Activated CD4-positive, CD25-positive, alpha-beta regulatory T cell (primary cell): ENCODE measurements around the gene SNAPC2.

ENCODE experiments used
- DNase-seq, 4 experiments: peaks; one replicate each; lab custom pipeline; 2025; lab: John Stamatoyannopoulos, UW

Gene SNAPC2, protein sequence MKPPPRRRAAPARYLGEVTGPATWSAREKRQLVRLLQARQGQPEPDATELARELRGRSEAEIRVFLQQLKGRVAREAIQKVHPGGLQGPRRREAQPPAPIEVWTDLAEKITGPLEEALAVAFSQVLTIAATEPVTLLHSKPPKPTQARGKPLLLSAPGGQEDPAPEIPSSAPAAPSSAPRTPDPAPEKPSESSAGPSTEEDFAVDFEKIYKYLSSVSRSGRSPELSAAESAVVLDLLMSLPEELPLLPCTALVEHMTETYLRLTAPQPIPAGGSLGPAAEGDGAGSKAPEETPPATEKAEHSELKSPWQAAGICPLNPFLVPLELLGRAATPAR

DNA sequence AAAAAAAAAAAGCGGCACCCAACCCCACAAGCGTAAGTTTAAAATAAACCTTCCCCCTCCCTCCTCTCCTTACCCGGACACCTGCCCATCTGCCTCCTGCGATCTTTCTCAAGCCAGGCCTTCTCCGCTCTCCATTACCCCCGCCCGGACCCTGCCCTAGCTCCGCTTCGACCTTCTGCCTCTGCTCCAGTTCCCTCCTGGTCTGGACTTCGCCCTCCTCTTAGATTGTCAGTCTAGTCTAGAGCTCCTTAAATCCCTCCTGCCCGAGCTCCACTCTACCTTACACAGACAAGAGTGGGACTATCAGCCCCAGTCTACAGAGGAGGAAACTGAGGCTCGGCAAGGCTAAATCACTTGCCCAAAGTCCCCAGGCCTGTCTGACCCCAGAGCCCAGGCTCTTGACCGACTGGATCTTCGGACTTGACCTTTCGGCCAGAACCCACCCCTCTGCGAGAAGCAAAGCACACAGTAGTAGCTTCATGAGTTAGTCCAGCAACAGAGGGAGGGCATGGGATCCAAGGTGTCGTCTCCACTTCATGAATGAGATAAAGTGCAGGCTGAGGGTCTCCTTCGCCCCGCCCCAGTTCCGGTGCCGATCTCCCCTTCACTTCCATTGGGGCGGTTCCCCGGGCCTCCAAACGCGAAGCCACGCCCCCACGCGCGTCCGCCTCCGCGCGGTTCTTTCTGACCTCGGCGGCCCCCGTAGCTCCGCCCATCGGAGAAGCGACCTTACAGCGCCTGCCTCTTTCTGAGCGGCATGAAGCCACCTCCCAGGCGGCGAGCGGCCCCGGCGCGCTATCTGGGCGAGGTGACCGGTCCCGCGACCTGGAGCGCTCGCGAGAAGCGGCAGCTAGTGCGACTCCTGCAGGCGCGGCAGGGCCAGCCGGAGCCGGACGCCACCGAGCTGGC lies at the start of gene SNAPC2:
Gene SNAPC2, plus strand, starts transcription at position 729 of the 909 bp plus-strand sequence. Its CDS starts 29 bp downstream, at position 758.
- DNase-seq, result peak; percentile 91 to 95 (median 92)

DNA sequence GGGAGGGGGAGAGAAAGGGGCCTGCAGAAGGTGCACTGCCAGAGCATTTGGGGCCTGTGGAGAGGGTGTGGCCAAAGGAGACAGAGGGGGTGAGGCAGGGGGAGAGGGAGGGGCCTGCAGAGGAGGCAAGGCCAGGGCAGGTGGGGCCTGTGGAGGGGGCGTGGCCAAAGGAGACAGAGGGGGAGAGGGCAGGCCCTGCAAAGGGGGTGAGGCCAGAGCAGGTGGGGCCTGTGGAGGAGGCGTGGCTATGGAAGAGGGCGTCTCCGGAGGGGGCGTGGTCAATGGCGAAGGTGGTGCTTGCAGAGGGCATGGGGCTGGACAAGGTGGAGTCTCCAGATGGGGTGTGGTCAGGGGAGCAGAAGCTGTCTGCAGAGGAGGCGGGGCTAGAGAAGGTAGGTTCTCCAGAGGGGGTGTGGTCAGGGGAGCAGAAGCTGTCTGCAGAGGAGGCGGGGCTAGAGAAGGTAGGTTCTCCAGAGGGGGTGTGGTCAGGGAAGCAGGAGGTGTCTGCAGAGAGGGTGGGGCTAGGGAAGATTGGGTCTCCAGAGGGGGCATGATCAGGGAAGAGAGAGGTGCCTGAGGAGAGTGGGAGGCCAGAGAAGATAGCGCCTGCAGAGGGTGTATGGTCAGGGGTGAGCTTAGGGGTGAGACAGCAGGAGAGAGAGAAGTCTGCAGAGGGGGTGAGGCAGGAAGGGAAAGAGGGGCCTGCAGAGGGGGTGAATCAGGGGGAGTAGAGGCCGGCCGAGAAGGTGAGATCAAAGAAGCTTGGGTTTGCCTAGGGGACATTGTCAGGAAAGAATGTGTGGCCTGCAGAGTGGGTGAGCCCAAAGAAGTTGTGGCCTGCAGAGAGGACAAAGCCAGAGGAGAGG lies 49.3 kb upstream of the SNAPC2 start:
- no peak for DNase-seq

DNA sequence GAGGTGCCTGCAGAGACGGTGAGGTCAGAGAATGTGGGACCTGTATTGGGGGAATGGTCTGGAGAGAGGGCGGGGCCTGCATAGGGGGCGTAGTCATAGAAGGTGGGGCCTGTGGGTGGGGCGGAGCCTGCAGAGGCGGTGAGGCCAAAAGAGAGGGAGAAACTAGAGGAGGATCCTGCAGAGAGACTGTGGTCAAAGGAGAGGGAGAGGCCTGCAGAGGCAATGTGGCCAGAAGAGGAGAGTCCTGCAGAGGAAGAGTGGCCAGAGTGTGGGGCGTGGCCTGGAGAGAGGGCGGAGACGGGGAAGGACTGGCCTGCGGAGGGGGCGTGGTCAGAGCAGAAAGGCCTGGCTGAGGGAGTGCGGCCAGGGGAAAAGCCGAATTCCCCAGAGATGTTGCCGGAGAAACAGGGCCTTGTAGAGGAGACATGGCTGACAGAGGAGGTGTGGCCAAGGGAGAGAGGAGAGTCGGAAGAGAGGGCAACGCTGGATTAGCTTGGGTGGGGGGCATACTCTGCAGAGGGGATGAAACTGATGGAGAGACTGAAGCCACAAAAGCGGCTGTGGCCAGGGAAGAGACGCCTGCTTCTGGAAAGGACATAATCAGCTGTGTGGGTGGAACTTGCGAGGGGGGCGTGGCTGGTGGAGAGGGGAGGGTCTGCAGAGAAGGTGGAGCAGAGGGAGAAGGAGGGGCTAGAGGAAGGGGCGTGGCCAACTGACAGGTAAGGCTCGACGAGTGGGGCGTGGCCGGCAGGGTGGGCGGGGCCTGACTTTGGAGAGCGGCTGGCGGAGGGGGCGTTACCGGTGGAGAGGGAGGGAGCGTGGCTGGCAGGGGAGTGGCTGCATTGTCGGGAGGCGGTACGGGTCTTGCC lies 48.5 kb upstream of the SNAPC2 start:
- peak; percentile 43 to 66 (median 58) for DNase-seq

DNA sequence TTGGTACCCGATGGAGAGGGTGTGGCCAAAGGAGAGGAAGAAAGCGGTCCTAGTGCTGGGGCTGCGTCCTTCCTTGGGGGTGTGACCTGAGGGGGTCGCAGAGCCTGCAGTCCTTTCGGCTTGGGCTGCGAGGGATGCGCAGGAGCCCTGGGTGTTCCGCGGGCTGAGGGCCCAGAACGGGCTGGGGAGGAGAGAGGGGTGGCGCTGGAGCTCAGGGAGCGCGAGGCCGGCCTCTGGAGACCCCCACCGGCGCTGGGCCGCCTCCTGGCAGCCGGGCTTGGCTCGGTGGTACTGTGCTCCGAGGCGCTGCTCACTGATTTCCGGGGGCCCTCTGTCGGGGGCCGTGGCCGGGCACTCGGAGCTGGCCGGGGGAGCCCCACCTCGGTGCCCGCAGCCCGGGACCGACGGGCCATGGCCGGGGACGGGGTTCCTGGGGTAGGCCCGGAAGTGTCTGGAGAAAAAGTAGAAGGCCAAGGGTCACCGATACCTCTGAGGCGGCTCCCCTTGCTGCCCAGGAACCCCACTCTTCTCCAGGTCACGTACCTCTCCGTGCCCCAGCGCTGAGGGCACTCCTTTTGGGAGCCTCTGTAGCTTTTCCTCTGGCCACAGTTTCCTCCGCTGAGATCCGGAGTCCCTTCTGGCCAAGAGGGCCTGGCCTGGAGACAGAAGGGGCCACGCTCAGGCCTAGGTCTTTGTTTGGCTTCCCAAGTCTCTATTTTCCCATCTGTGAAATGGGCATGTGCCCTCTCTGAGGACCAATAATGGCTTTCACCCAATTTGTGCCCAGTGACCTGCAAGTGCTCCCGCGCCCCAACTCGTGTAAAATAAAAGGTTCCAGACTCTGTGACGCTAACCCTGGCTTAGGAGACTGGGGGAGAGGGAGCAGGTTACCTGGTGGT lies 47.6 kb upstream of the SNAPC2 start:
- no peak for DNase-seq

DNA sequence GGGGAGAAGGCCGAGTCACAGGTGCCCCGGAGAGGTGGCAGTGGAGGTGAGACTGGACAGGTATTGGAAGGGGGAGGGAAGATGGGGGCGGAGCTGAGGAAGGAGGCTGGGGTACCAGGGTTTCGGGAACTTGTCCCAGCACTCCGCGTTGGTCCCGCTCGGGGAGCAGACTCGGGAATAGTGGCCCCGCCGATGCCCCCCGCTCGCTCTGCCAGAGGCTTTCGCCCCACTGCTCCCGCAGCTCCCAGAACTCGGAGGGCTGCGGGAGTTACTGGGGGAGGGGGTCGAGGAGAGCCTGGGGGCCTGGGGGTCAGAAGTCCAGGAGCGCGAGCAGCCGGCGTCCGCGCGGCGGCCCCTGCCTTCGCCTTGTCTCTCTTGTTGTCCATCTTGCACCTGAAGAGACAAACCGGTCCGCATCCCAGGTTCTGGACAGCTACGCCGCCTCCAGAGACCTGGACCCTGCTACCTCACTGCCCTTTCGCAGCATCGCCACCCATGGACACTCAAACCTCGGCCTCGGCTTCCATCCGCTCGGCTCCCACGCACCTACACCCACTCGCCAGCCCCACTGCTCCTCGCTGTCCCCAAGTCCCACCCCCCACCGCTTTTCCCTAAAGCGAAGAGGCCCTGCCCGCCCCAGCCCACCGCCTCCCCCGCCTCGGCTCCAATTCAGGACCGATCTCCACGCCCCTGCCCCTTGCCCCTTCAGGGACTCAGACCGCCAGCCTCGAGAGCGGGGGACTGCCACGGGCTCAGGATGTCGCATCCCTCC lies 46.6 kb upstream of the SNAPC2 start:
- DNase-seq, result no peak

DNA sequence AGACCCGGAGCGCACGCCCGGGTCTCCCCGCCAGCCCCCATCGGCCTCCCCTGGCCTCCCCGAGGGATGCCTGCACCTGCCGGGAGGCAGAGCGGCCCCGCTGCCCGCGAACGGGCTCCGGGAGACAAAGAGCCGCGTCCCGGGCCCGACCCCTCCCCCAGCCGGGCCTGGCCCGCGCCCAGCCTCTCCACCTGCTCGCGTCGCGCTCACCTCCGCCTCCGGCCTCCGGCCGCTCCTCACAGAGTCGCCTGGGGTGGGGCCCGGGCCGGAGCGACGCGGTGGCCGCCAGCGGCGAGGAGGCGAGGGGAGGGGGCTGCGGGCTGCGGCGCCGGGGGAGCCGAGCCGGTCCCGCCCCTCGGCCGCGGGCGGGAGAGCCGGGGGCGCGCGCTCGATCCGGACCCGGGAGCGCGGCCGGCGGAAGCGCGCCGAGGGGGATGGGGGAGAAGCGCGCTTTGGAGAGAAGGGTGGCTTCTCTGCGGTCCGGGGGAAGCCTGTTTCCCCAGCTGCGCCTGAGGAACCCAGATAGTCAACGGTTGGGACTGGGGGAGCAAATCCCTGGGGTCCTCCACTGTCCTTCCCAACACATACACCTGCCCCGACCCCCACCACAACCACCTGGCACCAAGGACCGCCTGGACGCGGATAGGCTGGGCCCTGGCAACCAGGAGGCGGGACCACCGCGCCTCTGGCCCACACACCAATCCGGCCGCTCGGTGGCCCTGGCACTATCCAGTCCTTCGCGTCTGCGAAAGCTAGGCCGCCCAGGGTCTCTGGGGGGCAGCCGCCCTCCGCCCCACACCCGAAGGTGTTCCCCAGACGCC lies 45.9 kb upstream of the SNAPC2 start, which contains the start of gene PRR36:
Gene PRR36, minus strand, starts transcription at position 315 of the 821 bp plus-strand sequence. CDS start 701 bp downstream, outside the sequence.
- no peak for DNase-seq

DNA sequence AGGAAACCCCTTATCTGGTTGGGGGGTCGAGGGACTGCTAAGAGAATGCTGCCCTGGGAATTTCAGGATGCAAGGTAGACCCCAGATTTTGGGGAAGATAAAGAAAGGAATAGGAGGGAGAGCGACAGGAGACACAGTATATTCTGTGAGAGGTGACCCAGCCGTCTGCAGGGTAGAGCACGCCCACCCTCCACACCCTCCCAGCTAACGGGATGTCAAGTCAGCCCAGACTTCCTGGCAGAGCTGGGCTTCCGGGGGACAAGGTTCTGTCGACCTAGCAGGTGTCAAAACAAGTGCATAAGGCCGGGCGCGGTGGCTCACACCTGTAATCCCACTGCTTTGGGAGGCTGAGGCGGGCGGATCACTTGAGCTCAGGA lies 45.3 kb upstream of the SNAPC2 start:
- no peak for DNase-seq

DNA sequence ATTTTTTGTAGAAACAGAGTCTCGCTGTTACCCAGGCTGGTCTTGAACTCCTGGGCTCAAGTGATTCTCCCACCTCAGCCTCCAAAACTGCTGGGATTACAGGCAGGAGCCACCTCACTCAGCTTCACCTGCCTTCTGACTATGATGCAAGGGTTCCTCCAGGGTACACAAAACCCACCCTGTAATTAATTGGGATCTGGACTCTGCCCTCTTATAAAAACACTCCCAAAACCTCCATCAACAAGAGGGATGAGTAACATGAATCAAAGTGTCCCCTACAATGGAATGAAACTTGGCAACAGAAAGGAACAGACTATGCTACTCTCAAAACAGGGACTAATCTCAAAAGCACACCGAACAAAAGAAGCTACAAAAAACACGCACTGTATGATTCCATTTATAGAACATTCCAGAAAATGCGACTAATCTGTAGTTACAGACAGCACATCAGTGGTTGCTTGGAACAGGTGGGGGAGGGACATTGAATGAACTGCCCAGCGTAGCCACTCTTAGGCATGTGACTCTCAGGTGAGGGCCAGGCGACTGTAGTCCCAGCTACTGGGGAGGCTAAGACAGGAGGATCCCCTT lies 42.8 kb upstream of the SNAPC2 start:
- no peak for DNase-seq

DNA sequence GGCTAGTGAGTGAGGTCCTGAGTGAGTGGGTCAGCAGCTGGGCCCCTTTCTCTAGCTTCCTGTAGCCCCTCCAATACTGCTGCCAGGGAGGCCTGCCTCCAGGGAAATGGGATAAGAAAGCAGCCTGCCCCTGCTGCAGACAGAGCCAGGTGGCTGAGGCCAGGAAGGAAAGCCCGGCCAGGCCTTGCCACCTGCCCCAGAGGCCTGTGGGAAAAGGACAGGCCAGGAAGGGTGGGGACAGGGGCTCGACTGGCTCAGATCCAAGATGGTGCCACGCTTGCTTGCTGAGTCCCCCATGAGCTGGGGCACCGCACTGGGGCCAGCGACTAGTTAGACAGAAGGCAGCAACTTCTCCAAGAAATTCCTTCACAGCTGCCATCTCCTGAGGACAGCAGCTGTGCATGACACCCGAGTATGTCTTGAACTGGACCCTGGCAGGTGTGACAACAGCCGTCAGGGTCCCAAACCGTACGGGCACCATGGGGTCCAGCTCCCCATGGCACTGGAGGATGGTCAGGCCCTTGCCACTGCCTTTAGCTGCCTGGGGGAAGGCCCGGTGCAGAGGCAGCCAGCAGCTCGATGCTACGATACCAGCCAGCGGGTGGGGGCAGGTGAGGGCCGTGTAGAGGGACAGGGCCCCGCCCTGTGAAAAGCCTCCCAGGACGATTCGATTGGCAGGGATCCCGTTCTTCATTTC lies 40.9 kb upstream of the SNAPC2 start:
- no peak for DNase-seq

DNA sequence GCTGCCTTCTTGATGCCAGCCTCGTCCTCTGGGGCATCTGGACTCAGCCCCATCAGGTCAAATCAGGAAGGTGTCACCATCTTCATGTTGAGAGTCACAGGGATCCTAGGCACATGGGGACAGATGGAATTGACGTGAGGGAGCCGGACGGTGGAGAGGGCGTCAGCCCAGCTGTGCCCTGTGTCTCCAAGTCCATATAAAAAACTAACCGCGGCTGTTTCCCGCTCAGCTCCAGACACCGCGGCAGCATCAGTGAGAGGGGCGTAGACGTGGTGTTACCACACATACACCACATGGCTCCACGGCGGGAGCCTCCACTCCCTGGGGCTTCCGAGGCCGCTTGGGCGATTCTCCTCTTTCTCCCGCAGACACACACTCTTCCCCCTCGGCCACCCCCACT lies 40.3 kb upstream of the SNAPC2 start:
- no peak for DNase-seq

DNA sequence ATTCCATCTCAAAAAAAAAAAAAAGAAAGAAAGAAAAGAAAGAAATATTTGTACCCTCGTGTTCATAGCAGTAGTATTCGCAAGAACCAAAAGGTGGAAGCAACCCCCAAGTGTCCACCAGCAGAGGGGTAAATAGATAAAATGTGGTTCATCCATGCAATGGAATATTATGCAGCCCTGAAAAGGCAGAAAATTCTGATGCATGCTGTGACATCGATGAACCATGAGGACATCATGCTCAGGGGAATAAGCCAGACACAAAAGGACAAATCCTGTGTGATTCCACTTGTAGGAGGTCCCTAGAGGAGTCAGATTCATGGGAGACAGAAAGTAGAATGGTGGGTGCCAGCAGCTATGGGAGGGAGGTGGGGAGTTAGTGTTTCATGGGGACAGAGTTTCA lies 38.2 kb upstream of the SNAPC2 start:
- DNase-seq, result no peak

DNA sequence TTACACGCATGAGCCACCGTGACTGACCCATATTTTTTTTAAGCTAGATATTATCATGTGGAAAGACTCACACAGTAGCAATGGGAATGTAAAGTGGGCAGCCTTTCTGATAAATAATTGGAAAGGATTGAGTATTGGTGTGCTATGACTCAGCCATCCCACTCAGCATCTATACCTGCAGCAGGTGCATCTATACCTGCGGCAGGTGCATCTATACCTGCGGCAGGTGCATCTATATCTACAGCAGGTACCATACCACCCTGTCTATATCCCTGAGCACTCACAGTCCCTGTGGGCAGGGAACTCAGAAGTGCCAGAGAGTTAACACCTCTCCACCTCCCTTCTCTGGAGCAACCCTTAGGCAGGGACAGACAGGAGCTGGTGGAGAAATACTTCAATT lies 37.0 kb upstream of the SNAPC2 start:
- no peak for DNase-seq

DNA sequence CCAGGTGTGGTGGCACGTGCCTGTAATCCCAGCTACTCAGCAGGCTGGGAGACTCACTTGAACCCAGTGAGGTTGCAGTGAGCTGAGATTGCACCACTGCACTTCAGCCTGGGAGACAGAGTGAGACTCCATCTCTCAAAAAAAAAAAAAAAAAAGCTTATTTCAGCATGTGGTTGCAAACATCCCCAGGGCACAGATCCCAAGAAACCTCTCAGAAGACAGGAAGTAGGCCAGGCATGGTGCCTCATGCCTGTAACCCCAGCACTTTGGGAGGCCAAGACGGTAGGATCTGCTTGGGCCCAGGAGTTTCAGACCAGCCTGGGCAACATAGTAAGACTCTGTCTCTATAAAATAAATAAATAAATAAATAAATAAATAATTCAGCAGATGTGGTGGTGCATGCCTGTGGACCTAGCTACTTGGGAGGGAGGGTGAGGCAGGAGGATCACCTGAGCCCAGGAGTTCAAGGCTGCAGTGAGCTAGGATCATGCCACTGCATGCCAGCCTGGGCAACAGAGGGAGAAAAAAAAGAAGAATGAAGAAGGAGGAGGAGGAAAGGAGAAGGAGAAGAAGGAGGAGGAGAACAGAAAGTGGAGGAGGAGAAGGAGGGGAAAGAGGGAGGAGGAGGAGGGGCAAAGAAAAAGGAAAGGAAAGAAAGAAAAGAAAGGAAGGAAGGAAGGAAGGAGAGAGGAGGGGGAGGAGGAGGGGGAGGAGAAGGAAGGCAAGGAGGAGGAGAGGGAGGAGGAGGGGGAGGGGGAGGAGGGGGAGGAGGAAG lies 36.2 kb upstream of the SNAPC2 start:
- no peak for DNase-seq

DNA sequence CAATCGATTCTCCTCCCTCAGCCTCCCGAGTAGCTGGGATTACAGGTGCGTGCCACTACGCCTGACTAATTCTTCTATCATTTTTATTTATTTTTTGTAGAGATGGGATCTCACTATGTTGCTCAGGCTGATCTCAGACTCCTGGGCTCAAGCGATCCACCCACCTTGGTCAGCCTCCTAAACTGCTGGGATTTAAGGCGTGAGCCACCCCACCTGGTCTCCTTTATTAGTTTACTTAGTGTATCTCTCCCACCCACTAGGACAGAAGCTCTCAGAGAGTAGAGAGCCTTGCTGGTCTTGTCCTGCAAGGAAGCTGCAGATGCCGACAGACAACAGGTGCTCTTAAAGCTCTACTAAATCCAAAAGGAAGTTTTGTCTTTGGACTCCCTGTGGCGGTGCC lies 34.3 kb upstream of the SNAPC2 start:
- DNase-seq, result no peak

DNA sequence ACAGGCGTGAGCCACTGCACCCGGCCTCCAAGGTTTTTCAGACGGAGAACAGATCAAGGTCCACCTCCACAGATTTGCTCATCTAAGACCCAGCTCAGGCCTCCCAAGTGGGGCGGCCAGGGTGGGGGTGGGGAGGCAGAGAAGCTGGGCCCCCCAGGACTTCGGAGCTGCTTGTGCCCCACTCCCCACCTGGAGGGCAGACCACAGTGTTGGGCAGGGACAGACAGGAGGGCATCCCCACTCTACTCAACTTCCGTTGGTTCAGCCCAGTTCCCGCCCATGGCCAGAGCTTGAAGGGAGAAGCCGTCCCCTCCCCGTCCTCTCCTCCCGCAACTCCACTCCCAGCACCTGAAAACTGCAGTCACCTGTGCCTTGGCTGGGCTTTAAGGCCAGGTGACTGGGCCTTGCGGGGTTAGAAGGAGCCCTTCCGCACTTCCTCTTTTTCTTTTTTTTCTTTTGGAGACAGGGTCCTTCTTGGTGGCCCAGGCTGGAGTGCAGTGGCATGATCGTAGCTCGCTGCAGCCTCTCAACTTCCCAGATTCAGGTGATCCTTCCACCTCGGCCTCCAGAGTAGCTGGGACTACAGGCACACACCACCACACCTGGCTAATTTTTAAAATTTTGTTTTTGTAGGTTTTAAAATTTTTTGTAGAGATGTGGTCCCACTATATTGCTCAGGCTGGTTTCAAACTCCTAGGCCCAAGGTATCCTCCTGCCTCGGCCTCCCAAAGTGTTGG lies 32.6 kb upstream of the SNAPC2 start:
- DNase-seq, result no peak
